HG03575 (cell line): ENCODE measurements around the gene TRAF3.

Experiments used
- ATAC-seq: cut with Tn5 transposase; IDR thresholded peaks from one replicate; pipeline ENCODE4 v1.9.1; 2021; ENCODE audit not compliant: unreplicated experiment, insufficient number of reproducible peaks, low FRiP score; ENCODE audit errors: extremely low read depth

The TRAF3 gene

GRCh38 chr14:102938191-102938590, 160.9 kb downstream of the TRAF3 start:
- no peak for ATAC-seq

- ATAC-seq, result no peak
These were observed 162.1 kb downstream of the TRAF3 start for GRCh38 chr14:102939329-102939728.

- ATAC-seq, result no peak
These were observed 162.7 kb downstream of the TRAF3 start for GRCh38 chr14:102939820-102940561.

- no peak for ATAC-seq
These were observed 163.6 kb downstream of the TRAF3 start for GRCh38 chr14:102940729-102941362.

- ATAC-seq, result no peak
These were observed 164.3 kb downstream of the TRAF3 start for GRCh38 chr14:102941419-102942011.

- no peak for ATAC-seq
These were observed 164.8 kb downstream of the TRAF3 start for GRCh38 chr14:102942069-102942468.

GRCh38 chr14:102943454-102943853, 166.2 kb downstream of the TRAF3 start:
- ATAC-seq, result no peak

- no peak for ATAC-seq
These were observed 166.7 kb downstream of the TRAF3 start for GRCh38 chr14:102943979-102944378.

GRCh38 chr14:102944448-102945330, 167.4 kb downstream of the TRAF3 start:
- ATAC-seq, result no peak

GRCh38 chr14:102945346-102946130, 168.3 kb downstream of the TRAF3 start:
- ATAC-seq, result no peak

GRCh38 chr14:102947321-102948103, 170.3 kb downstream of the TRAF3 start:
- no peak for ATAC-seq

- ATAC-seq, result no peak
These were observed 171.4 kb downstream of the TRAF3 start for GRCh38 chr14:102948698-102949061.

- ATAC-seq, result no peak
These were observed 172.0 kb downstream of the TRAF3 start for GRCh38 chr14:102949062-102949800.

- ATAC-seq, result no peak
These were observed 172.7 kb downstream of the TRAF3 start for GRCh38 chr14:102949801-102950451.

- no peak for ATAC-seq
These were observed 173.8 kb downstream of the TRAF3 start for GRCh38 chr14:102951034-102951433.

- ATAC-seq, result no peak
These were observed 174.6 kb downstream of the TRAF3 start for GRCh38 chr14:102951799-102952198.

- ATAC-seq, result no peak
These were observed 175.0 kb downstream of the TRAF3 start for GRCh38 chr14:102952276-102952675.
